COLO668 (cell line): Measurements from ENCODE around the gene FANCD2.
"Not testable (repeated sequence)": the region's sequence is repeated elsewhere in the genome, so short reads cannot be mapped to it uniquely, and the experiment has no call there.

ENCODE experiments used
- DNase-seq: peaks from one replicate; lab custom pipeline; 2025; ENCODE audit not compliant: unreplicated experiment; lab: John Stamatoyannopoulos, UW

Gene FANCD2

DNA sequence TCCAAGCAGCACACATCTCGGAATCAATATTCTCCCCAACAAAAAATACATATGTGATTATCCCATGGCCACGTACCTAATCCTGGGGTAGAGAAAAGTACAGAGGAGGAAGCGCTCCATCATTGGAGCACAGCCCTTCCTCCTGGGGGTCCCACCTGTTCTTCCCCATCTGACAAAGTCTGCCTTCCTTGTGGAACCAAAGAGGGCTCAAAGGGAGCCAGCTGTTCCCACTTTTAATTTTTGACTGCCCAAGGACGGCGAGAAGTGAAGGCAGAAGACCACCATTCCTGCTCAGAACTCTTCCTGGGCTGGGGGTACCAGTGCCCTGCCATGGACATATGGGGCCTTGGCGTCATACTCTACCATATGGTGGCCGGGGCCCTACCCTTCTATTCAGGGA, 14.1 kb upstream of the FANCD2 start:
- DNase-seq = no peak

DNA sequence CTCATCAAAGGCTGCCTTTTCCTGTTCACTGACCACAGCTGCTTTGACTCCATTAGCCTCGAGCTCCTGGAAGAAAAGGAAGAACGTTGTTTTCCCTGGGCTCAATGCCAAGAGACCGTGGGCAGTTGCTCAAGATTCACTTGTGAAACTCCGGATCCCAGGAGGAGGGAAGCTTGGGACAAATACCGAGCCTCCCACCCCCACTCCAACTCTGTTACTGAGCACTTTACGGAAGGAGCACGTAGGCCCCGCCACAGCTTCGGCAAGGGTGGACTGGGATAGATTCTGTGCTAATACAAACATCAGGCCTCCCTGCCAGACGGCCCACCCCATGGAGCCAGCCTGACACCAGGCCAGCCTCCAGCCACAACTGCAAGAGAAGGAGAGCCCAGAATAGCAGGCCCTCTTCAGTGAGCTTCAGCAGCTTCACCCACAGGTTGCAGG, 10.8 kb upstream of the FANCD2 start:
- DNase-seq = no peak

DNA sequence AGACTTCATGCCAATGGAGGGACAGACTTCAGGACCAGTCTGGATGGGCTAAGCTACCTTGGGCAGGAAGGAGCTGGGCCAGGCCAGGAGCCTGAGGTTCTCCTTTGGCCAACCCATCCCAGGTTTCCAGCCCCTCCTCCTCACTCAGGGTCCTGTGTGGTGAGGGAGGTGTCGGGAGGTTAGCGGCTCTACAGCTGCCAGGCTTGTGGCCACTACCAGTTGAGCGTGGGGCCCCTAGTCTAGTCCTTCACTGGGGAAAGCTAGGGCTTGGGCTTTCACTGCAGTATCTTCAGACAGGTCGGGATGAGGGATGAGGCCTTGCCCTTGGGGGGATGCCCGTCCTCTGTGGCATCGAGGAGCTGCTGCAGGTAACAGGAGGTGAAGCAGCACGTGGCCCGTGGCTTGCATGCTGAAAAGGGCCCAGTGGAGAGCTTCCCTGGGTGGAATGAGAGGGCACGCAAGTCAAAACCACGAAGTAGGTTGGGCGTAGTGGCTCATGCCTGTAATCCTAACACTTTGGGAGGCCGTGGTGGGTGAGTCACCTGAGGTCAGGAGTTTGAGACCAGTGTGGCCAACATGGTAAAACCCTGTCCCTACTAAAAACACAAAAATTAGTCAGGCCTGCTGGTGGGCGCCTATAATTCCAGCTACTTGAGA, 8.5 kb upstream of the FANCD2 start:
- DNase-seq = no peak

DNA sequence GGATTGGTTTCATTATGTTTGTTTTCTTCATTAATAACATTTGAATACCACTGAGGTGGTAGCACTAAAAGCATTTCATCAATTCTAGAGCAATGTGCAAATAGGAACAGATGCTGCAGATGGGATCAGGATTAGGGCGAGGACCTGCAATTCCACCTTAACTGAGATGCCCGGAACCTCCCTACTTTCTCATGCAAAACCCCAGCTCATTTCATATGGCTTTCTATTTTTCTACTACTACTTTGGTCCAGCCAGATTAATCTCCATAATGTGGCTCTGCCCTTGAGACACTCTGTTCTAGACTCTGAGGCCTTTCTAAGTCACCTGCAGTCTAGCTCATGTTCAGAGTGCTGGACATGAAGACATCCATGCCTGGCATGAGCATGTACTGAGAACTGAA, 7.4 kb upstream of the FANCD2 start:
- DNase-seq = not testable (repeated sequence)

DNA sequence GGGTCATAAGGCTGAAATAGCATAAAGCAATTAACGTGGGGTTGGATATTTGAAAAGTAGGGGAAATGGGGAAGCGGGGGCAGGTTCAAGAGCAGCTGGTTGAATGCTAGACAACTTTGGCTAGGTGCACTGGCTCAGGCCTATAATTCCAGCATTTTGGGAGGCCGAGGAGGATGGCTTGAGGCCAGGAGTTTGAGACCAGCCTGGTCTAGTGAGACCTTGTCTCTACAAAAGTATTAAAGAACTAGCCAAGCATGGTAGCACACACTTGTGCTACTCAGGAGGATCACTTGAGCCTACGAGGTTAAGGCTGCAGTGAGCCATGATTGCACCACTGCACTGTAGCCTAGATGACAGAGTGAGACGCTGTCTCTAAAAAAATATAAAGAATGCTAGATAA, 6.9 kb upstream of the FANCD2 start:
- DNase-seq = no peak

DNA sequence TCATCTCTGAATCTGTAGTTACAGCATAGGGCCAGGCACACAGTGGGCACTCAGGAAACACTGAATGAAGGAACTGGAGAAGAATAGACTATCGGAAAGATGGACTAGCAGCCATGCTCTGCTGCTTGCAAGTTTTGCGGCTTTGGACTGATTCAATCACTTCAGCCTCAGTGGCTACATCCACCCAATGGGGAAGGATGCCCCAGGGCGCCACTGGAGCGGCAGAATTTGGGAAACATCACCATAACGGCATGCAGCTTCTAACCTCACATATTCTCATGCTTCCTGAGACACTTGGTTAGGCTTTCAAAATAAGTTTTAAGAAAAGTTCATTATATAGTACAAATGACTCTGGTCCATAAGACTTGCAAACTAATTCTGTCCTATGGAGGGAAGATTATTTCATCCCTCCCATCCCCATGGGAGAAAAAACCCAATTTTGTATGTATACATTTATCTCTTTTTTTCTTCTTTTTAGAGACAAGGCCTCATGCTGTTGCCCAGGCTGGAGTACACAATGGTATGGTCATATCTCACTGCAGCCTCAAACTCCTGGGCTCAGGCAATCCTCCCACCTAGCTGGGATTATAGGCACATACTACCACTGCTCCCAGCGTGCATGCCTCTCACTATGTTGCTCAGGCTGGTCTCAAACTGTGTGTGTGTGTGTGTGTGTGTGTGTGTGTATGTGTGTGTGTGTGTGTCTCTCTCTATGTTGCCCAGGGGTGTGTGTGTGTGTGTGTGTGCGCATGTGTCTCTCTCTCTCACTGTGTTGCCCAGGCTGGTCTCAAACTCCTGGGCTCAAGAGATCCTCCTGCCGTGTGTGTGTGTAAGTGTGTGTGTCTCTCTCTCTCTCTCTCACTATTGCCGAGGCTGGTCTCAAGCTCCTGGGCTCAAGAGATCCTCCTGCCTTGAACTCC, 4.1 kb upstream of the FANCD2 start:
- DNase-seq = no peak

DNA sequence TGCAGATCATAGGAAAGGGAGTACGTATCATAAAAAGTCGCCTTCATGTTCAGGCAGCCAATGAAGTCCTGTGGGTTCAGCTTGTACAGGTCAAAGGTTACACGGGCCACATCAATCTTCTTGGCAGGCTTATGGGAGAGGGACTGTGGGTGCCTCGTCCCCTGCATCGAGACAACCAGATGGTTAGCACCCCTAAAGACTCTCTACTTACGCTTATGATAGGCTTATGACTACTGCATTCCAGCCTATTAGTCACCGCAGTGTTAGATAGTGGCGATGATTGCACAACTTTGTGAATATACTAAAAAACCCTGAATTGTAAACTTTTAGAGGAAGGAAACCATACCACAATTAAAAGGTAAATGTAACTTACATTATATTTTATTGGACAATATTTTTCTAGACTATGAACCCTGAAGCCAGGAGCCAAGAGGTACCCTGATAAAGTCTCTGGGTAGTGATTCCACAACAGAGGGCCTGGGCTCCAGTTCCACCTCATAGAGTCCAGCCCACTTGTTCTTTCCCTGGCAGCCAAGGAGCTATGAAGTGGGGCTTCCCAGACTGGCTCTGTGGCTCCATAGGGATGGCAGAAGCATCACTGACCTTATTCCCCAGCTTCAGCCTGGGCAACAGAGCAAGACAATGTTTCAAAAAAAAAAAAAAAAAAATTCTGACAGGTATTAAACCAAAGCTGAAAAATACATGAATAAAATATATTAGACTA, 2.5 kb upstream of the FANCD2 start:
- DNase-seq = no peak

DNA sequence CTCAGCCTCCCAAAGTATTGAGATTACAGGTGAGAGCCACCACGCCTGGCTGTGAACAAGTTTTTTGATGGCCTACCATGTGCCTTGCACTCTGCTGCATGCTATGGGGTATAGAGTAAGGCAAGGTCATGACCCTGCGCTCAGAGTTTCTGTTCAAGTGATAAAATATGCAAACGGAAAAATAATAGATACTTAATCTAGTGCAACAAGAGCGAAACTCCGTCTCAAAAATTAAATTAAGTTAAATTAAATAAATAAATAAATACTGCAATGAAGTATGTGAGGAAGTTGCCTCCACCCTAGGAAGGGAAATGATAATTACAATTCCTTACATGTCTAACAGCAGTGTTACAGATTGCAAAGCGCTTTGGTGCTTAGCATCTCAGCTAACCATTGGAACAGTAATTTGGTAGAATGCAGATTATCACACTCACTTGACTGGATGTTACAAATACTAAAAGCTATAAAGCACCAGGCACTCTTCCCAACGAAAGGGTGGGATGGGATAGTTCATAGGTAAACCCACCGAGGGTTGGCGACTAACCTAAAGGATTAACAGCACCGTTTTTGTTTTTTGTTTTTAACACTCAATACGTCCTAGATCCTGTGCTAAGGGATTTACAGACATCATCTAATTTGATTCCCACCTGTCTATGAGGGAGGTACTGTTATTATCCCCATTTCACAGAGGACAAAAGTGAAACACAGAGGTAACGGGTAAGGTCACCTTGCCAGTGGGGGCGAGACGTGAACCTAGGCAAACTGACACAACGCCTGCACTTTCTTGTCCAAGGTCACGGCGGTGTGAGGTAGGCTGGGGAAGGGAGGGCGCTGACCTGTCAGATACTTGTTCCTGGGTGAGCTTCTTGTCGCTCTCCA, 793 bp upstream of the FANCD2 start:
- DNase-seq = no peak

DNA sequence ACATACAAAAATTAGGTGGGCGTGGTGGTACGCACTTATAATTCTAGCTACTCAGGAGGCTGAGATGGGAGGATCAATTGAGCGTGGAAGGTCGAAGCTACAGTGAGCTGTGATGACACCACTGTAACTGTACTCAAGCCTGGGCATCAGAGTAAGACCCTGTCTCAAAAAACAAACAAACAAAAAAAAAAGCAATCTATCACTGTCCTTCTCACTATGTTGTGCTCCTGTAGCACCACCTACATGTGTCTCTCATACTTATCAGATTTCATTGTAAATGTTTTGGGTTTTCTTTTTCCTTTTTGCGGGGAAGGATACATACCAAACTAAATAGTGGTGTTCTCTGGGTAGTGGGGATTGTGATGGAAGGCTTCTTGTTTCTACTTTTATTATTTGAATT, 14.8 kb downstream of the FANCD2 start:
- no peak for DNase-seq

DNA sequence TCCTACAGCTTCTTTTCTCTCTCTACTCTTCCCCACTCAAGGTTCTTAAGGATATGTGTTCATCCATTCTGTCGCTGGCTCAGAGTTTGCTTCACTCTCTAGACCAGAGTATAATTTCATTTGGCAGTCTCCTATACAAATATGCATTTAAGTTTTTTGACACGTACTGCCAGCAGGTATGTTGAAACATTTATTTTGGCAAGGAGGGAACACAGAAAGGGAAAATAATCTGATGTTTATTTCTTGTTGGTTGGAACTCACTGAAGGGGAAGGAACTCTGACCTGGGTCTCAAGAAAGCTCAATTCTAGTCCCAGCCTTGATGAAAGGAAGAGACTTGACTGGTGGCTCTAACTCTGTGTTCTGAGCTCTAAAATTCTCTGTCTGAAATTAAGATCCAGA, 21.6 kb downstream of the FANCD2 start:
- DNase-seq = no peak

DNA sequence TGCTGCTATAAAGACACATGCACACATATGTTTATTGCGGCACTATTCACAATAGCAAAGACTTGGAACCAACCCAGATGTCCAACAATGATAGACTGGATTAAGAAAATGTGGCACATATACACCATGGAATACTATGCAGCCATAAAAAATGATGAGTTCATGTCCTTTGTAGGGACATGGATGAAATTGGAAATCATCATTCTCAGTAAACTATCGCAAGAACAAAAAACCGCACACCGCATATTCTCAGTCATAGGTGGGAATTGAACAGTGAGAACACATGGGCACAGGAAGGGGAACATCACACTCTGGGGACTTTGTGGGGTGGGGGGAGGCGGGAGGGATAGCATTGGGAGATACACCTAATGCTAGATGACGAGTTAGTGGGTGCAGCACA, 26.8 kb downstream of the FANCD2 start:
- not testable (repeated sequence) for DNase-seq

DNA sequence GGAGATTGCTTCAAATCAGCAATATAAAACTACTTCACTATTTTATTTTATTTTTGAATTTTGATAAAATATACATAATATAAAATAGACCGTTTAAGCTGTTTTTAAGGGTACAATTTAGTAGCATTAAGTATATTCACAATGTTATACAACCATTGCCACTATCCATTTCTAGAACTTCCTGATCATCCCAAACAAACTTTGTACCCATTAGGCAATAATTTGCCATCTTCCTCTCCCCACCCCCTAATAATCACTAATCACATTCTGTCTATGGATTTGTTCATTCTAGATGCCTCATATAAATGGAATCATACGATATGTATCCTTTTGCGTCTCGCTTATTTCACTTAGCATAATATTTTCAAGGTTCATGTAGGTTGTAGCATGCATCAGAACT, 28.9 kb downstream of the FANCD2 start:
- no peak for DNase-seq

DNA sequence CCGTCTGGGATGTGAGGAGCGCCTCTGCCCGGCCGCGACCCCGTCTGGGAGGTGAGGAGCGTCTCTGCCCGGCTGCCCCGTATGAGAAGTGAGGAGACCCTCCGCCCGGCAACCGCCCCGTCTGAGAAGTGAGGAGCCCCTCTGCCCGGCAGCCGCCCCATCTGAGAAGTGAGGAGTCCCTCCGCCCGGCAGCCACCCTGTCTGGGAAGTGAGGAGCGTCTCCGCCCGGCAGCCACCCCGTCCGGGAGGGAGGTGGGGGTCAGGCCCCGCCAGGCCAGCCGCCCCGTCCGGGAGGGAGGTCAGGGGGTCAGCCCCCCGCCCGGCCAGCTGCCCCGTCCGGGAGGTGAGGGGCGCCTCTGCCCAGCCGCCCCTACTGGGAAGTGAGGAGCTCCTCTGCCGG, 43.8 kb downstream of the FANCD2 start:
- DNase-seq = not testable (repeated sequence)

DNA sequence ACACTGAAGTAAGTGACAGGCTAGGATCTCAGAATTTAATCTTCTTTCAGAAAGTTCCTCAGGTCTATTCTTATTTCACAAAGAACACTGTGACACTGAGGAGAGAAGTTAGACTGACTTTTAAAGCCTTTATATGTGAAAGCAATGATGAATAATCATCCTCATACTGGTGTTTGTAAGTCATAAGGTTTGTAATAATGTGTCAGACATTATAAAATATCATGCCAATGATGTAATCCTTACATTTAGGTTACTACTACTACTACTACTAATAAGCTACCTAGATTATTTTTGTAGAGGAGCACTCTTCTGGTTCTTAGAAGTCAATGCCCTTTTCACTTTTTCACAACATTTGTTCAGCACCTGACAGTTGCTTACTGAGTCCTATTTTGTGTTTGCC, 48.4 kb downstream of the FANCD2 start:
- no peak for DNase-seq

DNA sequence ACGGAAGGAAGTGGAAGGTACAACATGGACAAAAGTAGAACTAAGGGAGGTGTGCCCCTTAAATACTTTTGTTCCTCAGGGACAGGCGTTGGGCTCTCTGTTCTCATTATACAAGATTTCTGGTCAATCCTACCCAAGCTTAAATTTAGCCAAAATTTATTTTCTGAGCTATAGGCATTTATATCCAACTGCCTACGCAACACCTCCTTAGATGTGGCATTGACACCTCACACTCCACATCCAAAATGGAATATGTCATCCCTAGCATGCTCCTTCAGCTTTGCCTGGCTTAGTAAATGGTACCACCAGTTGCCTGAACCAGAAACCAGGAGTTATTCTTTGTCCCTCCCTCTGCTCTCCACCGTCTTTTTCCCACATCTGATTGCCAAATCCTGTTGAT, 55.6 kb downstream of the FANCD2 start:
- no peak for DNase-seq

DNA sequence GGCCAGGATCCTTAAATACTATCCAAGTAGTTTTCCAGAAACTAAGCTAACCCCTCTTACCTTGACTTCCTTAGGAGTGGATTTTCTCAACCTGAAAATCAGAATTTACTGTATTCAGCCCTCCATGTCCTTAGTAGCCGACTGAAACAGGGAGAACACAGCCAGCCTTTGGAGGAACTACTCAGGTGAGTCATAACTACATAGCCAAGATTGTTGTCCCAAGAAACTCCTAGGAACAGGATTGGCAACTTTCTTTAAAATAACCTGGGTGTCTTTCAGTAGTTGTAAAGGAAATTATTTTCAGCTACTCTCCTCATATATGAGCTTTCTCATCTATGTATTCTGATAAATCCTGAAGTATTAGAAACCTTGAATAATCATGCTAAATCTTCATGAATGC, 59.5 kb downstream of the FANCD2 start:
- DNase-seq = no peak

DNA sequence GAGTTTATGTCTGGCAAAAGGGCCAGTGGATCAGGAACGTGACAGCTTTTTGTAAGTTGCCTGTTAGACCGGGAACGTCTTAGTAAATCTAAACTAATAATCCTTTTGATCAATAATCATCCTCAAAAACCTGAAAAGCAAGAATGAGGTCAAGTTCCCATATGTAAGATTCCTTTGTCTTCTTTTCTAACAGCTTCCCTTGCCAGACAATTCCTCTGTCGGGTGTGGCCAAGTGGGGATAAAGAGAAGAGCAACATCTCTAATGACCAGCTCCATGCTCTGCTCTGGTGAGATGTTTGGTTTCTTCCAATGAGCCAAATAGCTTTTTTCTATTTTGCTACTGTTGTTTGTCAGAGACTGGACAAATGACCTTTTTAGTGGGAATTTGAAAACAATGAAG, 62.0 kb downstream of the FANCD2 start:
- DNase-seq = no peak

DNA sequence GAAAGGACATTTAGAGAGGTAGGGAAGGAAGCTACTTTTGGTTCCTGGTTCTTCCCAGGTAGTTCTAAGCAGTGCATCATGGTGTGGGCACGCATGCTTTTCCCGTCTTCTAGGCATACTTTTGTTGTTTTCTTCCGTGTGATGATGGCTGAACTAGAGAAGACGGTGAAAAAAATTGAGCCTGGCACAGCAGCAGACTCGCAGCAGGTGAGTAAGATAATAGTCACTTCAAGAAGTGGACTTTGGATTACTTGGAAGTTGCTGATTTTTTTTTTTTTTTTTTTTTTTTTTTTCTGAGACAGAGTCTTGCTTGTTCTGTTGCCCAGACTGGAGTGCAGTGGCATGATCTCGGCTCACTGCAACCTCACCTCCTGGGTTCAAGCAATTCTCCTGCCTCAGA, 63.9 kb downstream of the FANCD2 start:
- DNase-seq = no peak

DNA sequence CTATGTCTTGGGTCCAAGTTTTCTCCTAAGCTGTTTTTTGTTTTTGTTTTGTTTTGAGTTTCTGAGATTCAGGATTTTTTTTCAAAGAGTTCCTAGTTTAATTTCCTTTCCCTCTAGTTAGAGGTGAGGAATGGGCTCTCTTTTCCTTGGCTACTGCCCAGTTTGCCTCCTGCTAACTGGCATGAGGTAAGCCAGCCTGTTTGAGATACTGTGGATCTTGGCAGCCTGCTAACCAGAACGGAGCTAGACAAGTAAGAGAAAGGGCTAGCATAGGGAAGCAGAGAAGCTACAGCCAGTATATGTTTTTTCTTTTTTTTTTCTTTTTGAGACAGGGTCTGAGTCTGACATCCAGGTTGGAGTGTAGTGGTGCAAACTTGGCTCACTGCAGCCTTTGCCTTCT, 64.5 kb downstream of the FANCD2 start:
- not testable (repeated sequence) for DNase-seq

DNA sequence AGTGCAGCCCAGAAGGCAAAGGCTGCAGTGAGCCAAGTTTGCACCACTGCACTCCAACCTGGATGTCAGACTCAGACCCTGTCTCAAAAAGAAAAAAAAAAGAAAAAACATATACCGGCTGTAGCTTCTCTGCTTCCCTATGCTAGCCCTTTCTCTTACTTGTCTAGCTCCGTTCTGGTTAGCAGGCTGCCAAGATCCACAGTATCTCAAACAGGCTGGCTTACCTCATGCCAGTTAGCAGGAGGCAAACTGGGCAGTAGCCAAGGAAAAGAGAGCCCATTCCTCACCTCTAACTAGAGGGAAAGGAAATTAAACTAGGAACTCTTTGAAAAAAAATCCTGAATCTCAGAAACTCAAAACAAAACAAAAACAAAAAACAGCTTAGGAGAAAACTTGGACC, 65.2 kb downstream of the FANCD2 start:
- not testable (repeated sequence) for DNase-seq

DNA sequence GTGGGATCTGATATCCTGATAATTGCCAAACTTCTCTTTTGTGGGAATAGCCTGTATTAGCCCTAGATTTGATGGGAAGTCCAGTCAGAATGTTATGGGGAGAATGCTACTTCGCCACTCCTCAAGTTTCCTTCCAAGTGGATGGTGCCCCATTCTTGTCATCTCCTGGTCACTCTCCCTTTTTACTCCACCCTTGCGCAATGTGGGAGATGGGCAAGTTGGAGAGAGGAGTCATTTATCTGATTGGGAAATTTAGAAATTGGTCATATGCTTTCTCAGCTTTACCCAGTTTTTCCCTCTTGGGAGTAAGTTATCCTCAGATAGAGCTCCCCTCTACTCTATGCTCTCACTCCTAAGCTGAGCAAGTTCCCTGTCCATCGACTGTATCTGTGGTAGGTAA, 67.4 kb downstream of the FANCD2 start:
- no peak for DNase-seq
